Vagina (tissue), 2 donors: ENCODE measurements around the gene LTB4R2.

Experiments used
- POLR2A ChIP-seq, 2 donors: fragments of 450-650 bp; IDR thresholded peaks; one replicate each; pipeline ENCODE4 v1.6.1; 2017; ENCODE audit warnings: antibody characterized with exemption in 2 of 2, mild to moderate bottlenecking in 2 of 2, moderate library complexity in 2 of 2
- POLR2AphosphoS5 ChIP-seq, 2 donors: sonication (generic); formaldehyde crosslinking; IDR thresholded peaks; one replicate each; pipeline ENCODE4 v1.9.0; 2017; ENCODE audit warnings: antibody characterized with exemption in 2 of 2, mild to moderate bottlenecking in 2 of 2, low read depth in 1 of 2; ENCODE audit not compliant: insufficient read depth in 1 of 2
- TF ChIP-seq, protein P1 (sequence below), 3 experiments: fragments of 450-650 bp in 2 of 3; fragments of 200-600 bp in 1 of 3; sonication (generic) in 1 of 3; IDR thresholded peaks; one replicate each; pipeline ENCODE4 v1.5.1; 2017 to 2019; ENCODE audit warnings: antibody characterized with exemption in 3 of 3, mild to moderate bottlenecking in 2 of 3, moderate library complexity in 2 of 3

DNA sequence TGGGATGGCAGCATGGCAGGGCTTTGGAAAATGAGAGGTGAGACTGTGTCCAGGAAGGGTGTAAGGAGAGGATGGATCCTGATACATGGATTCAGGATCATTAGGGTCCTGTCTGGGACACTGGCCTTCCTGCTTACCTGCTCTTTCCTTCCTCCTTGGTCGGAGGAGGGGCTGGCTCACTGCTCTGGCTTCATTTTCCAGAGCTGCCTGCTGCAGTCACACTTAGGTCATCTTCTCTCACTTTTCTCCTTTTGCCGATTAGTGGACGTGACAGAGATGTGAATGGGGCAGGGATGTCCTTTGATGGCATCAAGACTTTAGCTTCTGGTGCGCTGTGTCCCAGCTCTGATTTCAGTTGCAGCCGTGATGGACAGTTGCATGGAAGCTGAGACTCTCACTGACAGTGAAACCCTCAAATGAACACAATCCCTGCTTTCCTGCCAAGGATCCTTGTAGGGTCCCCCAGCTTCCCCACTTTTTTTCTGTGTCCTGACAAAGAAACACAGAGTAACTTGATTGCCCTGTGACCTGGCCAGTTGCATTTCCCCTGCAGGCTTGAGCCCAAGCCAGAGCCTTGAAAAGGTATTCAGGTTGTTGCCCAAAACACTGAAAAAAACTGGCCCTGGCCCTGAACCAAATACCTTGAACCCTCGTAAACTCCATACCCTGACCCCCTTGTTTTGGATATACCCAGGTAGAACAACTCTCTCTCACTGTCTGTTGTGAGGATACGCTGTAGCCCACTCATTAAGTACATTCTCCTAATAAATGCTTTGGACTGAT is 1.4 kb upstream of the LTB4R2 start:
- TF ChIP-seq, protein P1, sequence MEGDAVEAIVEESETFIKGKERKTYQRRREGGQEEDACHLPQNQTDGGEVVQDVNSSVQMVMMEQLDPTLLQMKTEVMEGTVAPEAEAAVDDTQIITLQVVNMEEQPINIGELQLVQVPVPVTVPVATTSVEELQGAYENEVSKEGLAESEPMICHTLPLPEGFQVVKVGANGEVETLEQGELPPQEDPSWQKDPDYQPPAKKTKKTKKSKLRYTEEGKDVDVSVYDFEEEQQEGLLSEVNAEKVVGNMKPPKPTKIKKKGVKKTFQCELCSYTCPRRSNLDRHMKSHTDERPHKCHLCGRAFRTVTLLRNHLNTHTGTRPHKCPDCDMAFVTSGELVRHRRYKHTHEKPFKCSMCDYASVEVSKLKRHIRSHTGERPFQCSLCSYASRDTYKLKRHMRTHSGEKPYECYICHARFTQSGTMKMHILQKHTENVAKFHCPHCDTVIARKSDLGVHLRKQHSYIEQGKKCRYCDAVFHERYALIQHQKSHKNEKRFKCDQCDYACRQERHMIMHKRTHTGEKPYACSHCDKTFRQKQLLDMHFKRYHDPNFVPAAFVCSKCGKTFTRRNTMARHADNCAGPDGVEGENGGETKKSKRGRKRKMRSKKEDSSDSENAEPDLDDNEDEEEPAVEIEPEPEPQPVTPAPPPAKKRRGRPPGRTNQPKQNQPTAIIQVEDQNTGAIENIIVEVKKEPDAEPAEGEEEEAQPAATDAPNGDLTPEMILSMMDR (IDR thresholded peaks at IDR 0.05), result no peak
- TF ChIP-seq POLR2AphosphoS5 (IDR thresholded peaks at IDR 0.05; ENCODE audit: insufficient read depth in 1 of 2, low read depth in 1 of 2) (no peak), POLR2A (IDR thresholded peaks at IDR 0.05) (no peak)
